SU-DHL-6 (cell line): ENCODE measurements around the gene FNDC11.

Experiments used
- EZH2phosphoT487 ChIP-seq: fragments of 200-600 bp; sonication (generic), shearing (Covaris generic); conservative IDR thresholded peaks from 2 replicates; pipeline ENCODE4 v1.6.1; 2018; ENCODE audit warnings: mild to moderate bottlenecking, antibody characterized with exemption, low read length, moderate library complexity, mixed read lengths
- TF ChIP-seq, protein P1 (sequence below): fragments of 200-600 bp; sonication (generic); IDR thresholded peaks from one replicate; pipeline ENCODE4 v1.5.1; 2017; ENCODE audit warnings: antibody characterized with exemption, mild to moderate bottlenecking, low read length, moderate library complexity; ENCODE audit not compliant: insufficient read depth, poor library complexity, severe bottlenecking

DNA sequence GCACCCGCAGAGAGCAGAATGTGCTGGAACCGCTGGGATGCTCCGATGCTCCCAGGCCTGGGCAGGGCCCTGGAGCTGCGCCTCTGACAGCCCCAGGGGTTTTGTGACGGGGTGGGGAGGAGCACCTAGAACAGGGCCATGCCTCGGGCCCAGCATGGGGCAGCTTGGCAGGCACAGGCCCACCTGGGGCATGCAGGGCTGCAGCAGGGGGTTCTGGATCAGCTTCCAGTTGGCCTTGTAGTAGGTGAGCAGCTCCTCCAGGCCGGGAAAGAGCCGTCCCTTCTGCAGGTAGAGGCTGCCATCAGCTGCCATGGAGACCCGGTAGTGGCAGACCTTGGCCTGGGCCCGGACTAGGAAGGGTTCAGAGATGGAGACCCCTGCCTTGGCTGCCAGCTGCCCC lies 10.8 kb upstream of the FNDC11 start:
- TF ChIP-seq, protein P1, sequence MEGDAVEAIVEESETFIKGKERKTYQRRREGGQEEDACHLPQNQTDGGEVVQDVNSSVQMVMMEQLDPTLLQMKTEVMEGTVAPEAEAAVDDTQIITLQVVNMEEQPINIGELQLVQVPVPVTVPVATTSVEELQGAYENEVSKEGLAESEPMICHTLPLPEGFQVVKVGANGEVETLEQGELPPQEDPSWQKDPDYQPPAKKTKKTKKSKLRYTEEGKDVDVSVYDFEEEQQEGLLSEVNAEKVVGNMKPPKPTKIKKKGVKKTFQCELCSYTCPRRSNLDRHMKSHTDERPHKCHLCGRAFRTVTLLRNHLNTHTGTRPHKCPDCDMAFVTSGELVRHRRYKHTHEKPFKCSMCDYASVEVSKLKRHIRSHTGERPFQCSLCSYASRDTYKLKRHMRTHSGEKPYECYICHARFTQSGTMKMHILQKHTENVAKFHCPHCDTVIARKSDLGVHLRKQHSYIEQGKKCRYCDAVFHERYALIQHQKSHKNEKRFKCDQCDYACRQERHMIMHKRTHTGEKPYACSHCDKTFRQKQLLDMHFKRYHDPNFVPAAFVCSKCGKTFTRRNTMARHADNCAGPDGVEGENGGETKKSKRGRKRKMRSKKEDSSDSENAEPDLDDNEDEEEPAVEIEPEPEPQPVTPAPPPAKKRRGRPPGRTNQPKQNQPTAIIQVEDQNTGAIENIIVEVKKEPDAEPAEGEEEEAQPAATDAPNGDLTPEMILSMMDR: no peak
- no peak for TF ChIP-seq EZH2phosphoT487
